ENCODE results near the gene ZNF777.

DNA sequence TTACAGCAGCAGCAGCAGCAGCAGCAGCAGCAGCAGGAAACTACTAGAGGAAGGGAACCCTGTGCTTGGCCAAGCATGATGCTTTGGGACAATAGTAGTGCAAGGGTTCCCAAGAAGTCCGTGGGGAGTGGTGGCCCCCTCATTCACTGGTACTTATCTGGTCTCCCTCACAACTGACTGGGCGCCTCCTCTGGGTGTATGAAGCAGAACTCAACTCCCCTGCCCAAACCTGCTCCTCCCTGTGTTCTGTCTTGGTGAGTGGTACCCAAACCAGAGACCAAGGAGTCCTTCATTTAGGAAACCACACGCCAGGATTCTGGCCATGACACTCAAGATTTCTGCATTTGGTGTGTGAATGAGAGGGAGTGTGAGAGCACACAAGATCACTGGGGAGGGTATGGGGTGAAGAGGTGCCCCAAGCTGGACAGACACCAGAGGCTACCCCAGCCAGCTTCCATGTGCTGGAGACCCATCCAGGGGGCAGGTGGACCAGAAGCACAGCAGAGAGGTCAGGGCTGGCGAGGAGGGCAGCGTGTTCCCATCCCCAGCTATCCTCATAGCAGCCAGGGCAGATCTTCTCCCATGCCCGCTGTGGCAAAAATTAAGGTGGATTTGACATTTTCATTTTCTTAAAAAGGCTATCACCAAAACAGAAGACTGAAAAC lies 10.6 kb upstream of the ZNF777 start:
- TF ChIP-seq, protein P1, sequence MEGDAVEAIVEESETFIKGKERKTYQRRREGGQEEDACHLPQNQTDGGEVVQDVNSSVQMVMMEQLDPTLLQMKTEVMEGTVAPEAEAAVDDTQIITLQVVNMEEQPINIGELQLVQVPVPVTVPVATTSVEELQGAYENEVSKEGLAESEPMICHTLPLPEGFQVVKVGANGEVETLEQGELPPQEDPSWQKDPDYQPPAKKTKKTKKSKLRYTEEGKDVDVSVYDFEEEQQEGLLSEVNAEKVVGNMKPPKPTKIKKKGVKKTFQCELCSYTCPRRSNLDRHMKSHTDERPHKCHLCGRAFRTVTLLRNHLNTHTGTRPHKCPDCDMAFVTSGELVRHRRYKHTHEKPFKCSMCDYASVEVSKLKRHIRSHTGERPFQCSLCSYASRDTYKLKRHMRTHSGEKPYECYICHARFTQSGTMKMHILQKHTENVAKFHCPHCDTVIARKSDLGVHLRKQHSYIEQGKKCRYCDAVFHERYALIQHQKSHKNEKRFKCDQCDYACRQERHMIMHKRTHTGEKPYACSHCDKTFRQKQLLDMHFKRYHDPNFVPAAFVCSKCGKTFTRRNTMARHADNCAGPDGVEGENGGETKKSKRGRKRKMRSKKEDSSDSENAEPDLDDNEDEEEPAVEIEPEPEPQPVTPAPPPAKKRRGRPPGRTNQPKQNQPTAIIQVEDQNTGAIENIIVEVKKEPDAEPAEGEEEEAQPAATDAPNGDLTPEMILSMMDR (IDR thresholded peaks at IDR 0.05), result no peak
- TF ChIP-seq POLR2A (IDR thresholded peaks at IDR 0.05), result no peak
